Esophagus mucosa (tissue), 1 donor: ENCODE measurements around the gene PTMS. TPM values are rescaled to one million over a fixed set of nuclear protein-coding genes. Genes with fewer than 3 reads are reported as not detected.
A peak's percentile ranks its signal among the peaks of the same experiment; 100 is the strongest.

Experiments
- ATAC-seq: fragments of 200-7000 bp; cut with Tn5 transposase; one replicate; pipeline ENCODE4 v1.9.1; 2020
- total RNA-seq: library from RNA; stranded (reverse); gene quantifications from one replicate; pipeline ENCODE4 v1.2.4, GENCODE V29; 2023
- donor health status: DM: yes; HTN: yes; CAD: no.

The PTMS gene
- total RNA-seq, 1 donor from 2014 or later = 234 TPM

- no peak for ATAC-seq
Measured at GRCh38 chr12:6772726-6773589, 6.8 kb downstream of the PTMS start.

- no peak for ATAC-seq
Measured at GRCh38 chr12:6773590-6774351, 7.6 kb downstream of the PTMS start.

- no peak for ATAC-seq
Measured at GRCh38 chr12:6774499-6775062, 8.4 kb downstream of the PTMS start.

GRCh38 chr12:6775185-6776174, 9.3 kb downstream of the PTMS start:
- ATAC-seq = no peak

GRCh38 chr12:6777386-6777785, 11.2 kb downstream of the PTMS start:
- no peak for ATAC-seq

- peak; percentile 3 for ATAC-seq
Measured at GRCh38 chr12:6778217-6778573, 12.0 kb downstream of the PTMS start.

GRCh38 chr12:6778574-6779550, 12.7 kb downstream of the PTMS start:
- ATAC-seq = peak; percentile 95

GRCh38 chr12:6779708-6780432, 13.7 kb downstream of the PTMS start:
- ATAC-seq = peak; percentile 10

- ATAC-seq = no peak
Measured at GRCh38 chr12:6780573-6780972, 14.4 kb downstream of the PTMS start.

- ATAC-seq = no peak
Measured at GRCh38 chr12:6782119-6782518, 16.0 kb downstream of the PTMS start.

- ATAC-seq = no peak
Measured at GRCh38 chr12:6782850-6783566, 16.8 kb downstream of the PTMS start.

GRCh38 chr12:6783828-6784227, 17.7 kb downstream of the PTMS start:
- ATAC-seq = no peak

GRCh38 chr12:6784296-6784695, 18.1 kb downstream of the PTMS start:
- no peak for ATAC-seq

GRCh38 chr12:6784761-6785160, 18.6 kb downstream of the PTMS start:
- no peak for ATAC-seq

- no peak for ATAC-seq
Measured at GRCh38 chr12:6786416-6787094, 20.4 kb downstream of the PTMS start.

- ATAC-seq = no peak
Measured at GRCh38 chr12:6787309-6787708, 21.1 kb downstream of the PTMS start.

- ATAC-seq = peak; percentile 44
Measured at GRCh38 chr12:6788972-6789924, 23.1 kb downstream of the PTMS start, which contains the start of gene CD4. TSS of gene CD4 (plus strand) at chr12:6789528. CDS start at chr12:6800139, 10,611 bp downstream.
